HG03439 (cell line): Measurements from ENCODE around the gene PARP14.

Experiments
- ATAC-seq: cut with Tn5 transposase; IDR thresholded peaks from one replicate; pipeline ENCODE4 v1.9.1; 2021; ENCODE audit warnings: mild to moderate bottlenecking, moderate library complexity; ENCODE audit not compliant: unreplicated experiment

PARP14 gene

GRCh38 chr3:122766430-122766829, 85.8 kb downstream of the PARP14 start:
- ATAC-seq = no peak

- ATAC-seq = no peak
These were observed 87.1 kb downstream of the PARP14 start for GRCh38 chr3:122767540-122768372.

- no peak for ATAC-seq
These were observed 90.0 kb downstream of the PARP14 start for GRCh38 chr3:122770521-122771202.

GRCh38 chr3:122772827-122773226, 92.2 kb downstream of the PARP14 start:
- no peak for ATAC-seq

GRCh38 chr3:122773944-122774509, 93.4 kb downstream of the PARP14 start:
- ATAC-seq = no peak

GRCh38 chr3:122774564-122774963, 93.9 kb downstream of the PARP14 start:
- no peak for ATAC-seq

GRCh38 chr3:122776675-122777468, 96.2 kb downstream of the PARP14 start:
- no peak for ATAC-seq

GRCh38 chr3:122777563-122777962, 96.9 kb downstream of the PARP14 start:
- no peak for ATAC-seq
